GM10266 (cell line): ENCODE data around the gene RNMT.

Experiments
- DNase-seq: peaks from one replicate; pipeline ENCODE4 v3.0.0; 2012; ENCODE audit errors: extremely low spot score
- TF ChIP-seq, protein P1 (sequence below): IDR thresholded peaks from 2 replicates; pipeline ENCODE4 v1.5.1; 2012; ENCODE audit warnings: mild to moderate bottlenecking, low read depth; ENCODE audit not compliant: control insufficient read depth, insufficient read depth; ENCODE audit errors: missing control alignments

The RNMT gene

GRCh38 chr18:13791181-13791580 is 64.7 kb downstream of the RNMT start:
- no peak for DNase-seq

GRCh38 chr18:13793819-13794218 is 67.3 kb downstream of the RNMT start:
- TF ChIP-seq, protein P1, sequence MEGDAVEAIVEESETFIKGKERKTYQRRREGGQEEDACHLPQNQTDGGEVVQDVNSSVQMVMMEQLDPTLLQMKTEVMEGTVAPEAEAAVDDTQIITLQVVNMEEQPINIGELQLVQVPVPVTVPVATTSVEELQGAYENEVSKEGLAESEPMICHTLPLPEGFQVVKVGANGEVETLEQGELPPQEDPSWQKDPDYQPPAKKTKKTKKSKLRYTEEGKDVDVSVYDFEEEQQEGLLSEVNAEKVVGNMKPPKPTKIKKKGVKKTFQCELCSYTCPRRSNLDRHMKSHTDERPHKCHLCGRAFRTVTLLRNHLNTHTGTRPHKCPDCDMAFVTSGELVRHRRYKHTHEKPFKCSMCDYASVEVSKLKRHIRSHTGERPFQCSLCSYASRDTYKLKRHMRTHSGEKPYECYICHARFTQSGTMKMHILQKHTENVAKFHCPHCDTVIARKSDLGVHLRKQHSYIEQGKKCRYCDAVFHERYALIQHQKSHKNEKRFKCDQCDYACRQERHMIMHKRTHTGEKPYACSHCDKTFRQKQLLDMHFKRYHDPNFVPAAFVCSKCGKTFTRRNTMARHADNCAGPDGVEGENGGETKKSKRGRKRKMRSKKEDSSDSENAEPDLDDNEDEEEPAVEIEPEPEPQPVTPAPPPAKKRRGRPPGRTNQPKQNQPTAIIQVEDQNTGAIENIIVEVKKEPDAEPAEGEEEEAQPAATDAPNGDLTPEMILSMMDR: peak; percentile 2
- no peak for DNase-seq

More at GRCh38 chr18:13791181-13791580, 64.7 kb downstream of the RNMT start:
- TF ChIP-seq, protein P1: no peak

DNA sequence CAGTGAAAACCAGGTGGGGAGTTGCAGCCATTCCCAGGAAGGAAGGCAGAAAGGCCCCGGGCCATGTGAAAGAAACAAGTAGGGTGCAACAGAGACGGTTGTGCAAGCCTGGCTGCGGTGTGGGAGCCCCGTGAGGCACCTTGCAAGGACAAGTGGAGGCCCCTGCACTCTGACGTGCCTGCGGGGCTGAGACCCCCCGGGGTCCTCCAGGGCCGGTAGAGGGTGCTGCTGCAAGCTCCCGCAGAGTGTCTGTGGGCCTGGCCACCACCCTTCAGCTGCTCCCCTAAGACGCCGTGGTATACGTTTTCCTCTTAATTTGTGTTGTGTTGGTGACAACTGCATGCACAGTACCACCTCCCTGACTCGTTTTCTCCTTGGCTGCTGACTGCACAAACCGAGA is 70.0 kb downstream of the RNMT start:
- TF ChIP-seq, protein P1: no peak
- no peak for DNase-seq

GRCh38 chr18:13797157-13797611 is 70.7 kb downstream of the RNMT start:
- no peak for DNase-seq

DNA sequence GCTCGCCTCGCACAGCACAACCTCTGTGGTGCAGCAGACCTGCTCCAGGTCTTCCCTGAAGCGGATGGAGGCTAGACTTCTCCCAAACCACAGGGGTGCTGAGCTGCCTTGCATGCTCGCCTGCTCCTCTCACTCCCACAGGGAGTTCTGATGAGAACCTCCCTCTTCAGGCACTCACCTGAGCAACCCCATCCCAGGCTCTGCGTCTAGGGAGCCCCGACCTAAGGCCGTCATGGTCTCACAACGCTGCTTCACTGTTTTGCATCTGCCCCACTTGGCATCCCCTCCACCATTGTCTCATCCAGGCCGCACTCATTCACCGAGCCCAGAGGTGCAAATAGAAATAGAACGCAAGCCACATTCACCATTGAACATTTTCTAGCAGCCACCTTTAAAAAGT is 72.9 kb downstream of the RNMT start:
- DNase-seq: no peak
- TF ChIP-seq, protein P1: no peak

More at GRCh38 chr18:13797157-13797611, 70.7 kb downstream of the RNMT start:
- TF ChIP-seq, protein P1: no peak

GRCh38 chr18:13800505-13801259 is 74.2 kb downstream of the RNMT start:
- TF ChIP-seq, protein P1: peak; percentile 54
- DNase-seq: peak; percentile 51

DNA sequence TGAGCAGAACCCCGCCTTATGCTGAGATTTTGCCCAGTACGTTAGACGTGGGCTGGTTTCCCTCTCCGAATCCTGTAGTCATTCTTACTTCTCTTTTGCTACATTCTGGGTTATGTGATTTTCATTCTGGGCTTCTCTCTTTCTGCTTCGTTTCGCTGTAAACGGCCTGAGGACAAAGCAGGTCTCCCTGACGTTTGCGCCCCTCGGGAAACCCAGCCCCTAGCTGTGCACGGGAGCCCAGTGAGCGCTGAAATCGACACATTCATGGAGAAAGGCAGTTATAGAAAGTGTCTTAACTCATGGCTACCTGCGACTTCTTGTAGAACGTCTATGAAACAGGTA is 74.8 kb downstream of the RNMT start:
- TF ChIP-seq, protein P1: no peak
- no peak for DNase-seq
